Mesothelial cell of epicardium (in vitro differentiated cells): ENCODE data around the gene CTNNA2. TPM values are rescaled to one million over a fixed set of nuclear protein-coding genes. Genes with fewer than 3 reads are reported as not detected.

Experiments
- DNase-seq, 2 experiments: peaks; one replicate each; pipeline ENCODE4 v3.0.0; 2021; ENCODE audit warnings: low spot score in 2 of 2; ENCODE audit not compliant: unreplicated experiment in 2 of 2
- H3K27ac Mint-ChIP-seq: 2 replicates; pipeline ENCODE4 v1.8.0; 2021; ENCODE audit warnings: mixed read lengths
- H3K27me3 Mint-ChIP-seq: 2 replicates; pipeline ENCODE4 v1.8.0; 2021; ENCODE audit warnings: low read depth, mixed read lengths
- H3K36me3 Mint-ChIP-seq: 2 replicates; pipeline ENCODE4 v1.8.0; 2021; ENCODE audit warnings: mixed read lengths
- H3K4me1 Mint-ChIP-seq: 2 replicates; pipeline ENCODE4 v1.8.0; 2021; ENCODE audit warnings: mixed read lengths
- H3K4me3 Mint-ChIP-seq: 2 replicates; pipeline ENCODE4 v1.8.0; 2021; ENCODE audit warnings: mild to moderate bottlenecking, moderate library complexity, mixed read lengths
- H3K9me3 Mint-ChIP-seq: 2 replicates; pipeline ENCODE4 v1.8.0; 2021; ENCODE audit warnings: mixed read lengths
- CTCF ChIP-seq: fragments of 200-600 bp; sonication (generic); IDR thresholded peaks from one replicate; pipeline ENCODE4 v1.5.0; 2021; ENCODE audit warnings: antibody characterized with exemption; ENCODE audit not compliant: unreplicated experiment
- total RNA-seq: library from RNA; stranded (reverse); gene quantifications from 3 replicates; pipeline ENCODE4 v1.2.1, GENCODE V29; 2021

The CTNNA2 gene
- total RNA-seq, 1 donor from 2014 or later, result 4.9 TPM

GRCh38 chr2:80248146-80248545, 735.3 kb downstream of the CTNNA2 start:
- Mint-ChIP-seq H3K36me3 (no peaks in the 10 kb centered on the region), H3K27ac (peak overlapping the region; percentile 15), H3K27me3 (no peaks in the 10 kb centered on the region), H3K4me1 (peaks cover 2% of the 10 kb centered on the region), H3K9me3 (no peaks in the 10 kb centered on the region), H3K4me3 (no peak overlapping the region)
- DNase-seq, result no peak
- no peak for TF ChIP-seq CTCF

- DNase-seq, result no peak
- no peak overlapping the region for H3K27ac Mint-ChIP-seq
- no peak overlapping the region for H3K4me3 Mint-ChIP-seq
- TF ChIP-seq CTCF, result no peak
- H3K36me3 Mint-ChIP-seq, result no peaks in the 10 kb centered on the region
- H3K4me1 Mint-ChIP-seq, result no peaks in the 10 kb centered on the region
- H3K9me3 Mint-ChIP-seq, result no peaks in the 10 kb centered on the region
- peaks cover 2% of the 10 kb centered on the region for H3K27me3 Mint-ChIP-seq
Observed at GRCh38 chr2:80252294-80252986, 739.6 kb downstream of the CTNNA2 start.

GRCh38 chr2:80255918-80256781, 743.3 kb downstream of the CTNNA2 start:
- Mint-ChIP-seq H3K27ac (no peak overlapping the region), H3K4me3 (no peak overlapping the region), H3K9me3 (peaks cover 3% of the 10 kb centered on the region), H3K4me1 (peaks cover 7% of the 10 kb centered on the region), H3K27me3 (peaks cover 8% of the 10 kb centered on the region), H3K36me3 (no peaks in the 10 kb centered on the region)
- TF ChIP-seq CTCF, result peak; percentile 50
- no peak for DNase-seq

- no peak for TF ChIP-seq CTCF
- peaks cover 5% of the 10 kb centered on the region for H3K9me3 Mint-ChIP-seq
- H3K4me3 Mint-ChIP-seq, result no peak overlapping the region
- peaks cover 8% of the 10 kb centered on the region for H3K27me3 Mint-ChIP-seq
- H3K36me3 Mint-ChIP-seq, result no peaks in the 10 kb centered on the region
- H3K4me1 Mint-ChIP-seq, result peaks cover 7% of the 10 kb centered on the region
- H3K27ac Mint-ChIP-seq, result no peak overlapping the region
- DNase-seq, result no peak
Observed at GRCh38 chr2:80256782-80257167, 743.9 kb downstream of the CTNNA2 start.

GRCh38 chr2:80257450-80257849, 744.6 kb downstream of the CTNNA2 start:
- no peak for DNase-seq
- H3K27ac Mint-ChIP-seq, result no peak overlapping the region
- H3K27me3 Mint-ChIP-seq, result peaks cover 8% of the 10 kb centered on the region
- H3K9me3 Mint-ChIP-seq, result peaks cover 5% of the 10 kb centered on the region
- TF ChIP-seq CTCF, result no peak
- H3K4me3 Mint-ChIP-seq, result no peak overlapping the region
- H3K4me1 Mint-ChIP-seq, result peaks cover 7% of the 10 kb centered on the region
- H3K36me3 Mint-ChIP-seq, result no peaks in the 10 kb centered on the region
